Measurements from ENCODE around the gene BICRA.

- TF ChIP-seq CTCF (IDR thresholded peaks at IDR 0.05; ENCODE audit: poor library complexity) (no peak), EZH2 (IDR thresholded peaks at IDR 0.05; ENCODE audit: borderline replicate concordance) (no peak)
Measured at GRCh38 chr19:47660435-47660832, 51.5 kb downstream of the BICRA start.

All from hepatocyte (in vitro differentiated cells).